NB4 (cell line): ENCODE data around the gene DGKQ.

ENCODE experiments used
- CTCF ChIP-seq: IDR thresholded peaks from one replicate; pipeline ENCODE4 v1.5.1; 2012; ENCODE audit warnings: low read depth, low read length
- MAX ChIP-seq: IDR thresholded peaks from 2 replicates; pipeline ENCODE4 v1.6.1; 2011; ENCODE audit warnings: low read depth, low read length
- MYC ChIP-seq: IDR thresholded peaks from 2 replicates; pipeline ENCODE4 v1.6.1; 2011; ENCODE audit warnings: low read depth, low read length
- POLR2A ChIP-seq: IDR thresholded peaks from 2 replicates; pipeline ENCODE4 v1.6.1; 2011; ENCODE audit warnings: mild to moderate bottlenecking; ENCODE audit not compliant: insufficient read length; ENCODE audit errors: extremely low read depth

GRCh38 chr4:917992-918391 lies 55.4 kb downstream of the DGKQ start:
- TF ChIP-seq CTCF (no peak), MAX (no peak), POLR2A (no peak), MYC (no peak)
